GM12878 (cell line): ENCODE data around the gene PTP4A1. TPM values are rescaled to one million over a fixed set of nuclear protein-coding genes. Genes with fewer than 3 reads are reported as not detected.

Experiments
- ATAC-seq: fragments of 200-7000 bp; cut with Tn5 transposase; 3 replicates; pipeline ENCODE4 v1.9.1; 2020; ENCODE audit warnings: mild to moderate bottlenecking, moderate library complexity
- BruUV-seq: library from RNA; stranded (reverse); fragments of 400-500 nt; replicated peaks from 2 replicates; lab custom pipeline; 2021; lab: Mats Ljungman, UMichigan
- CTCF ChIA-PET: fragments of 300-600 bp; sonication (Branson Sonifier 250); formaldehyde crosslinking; extraction: SDS; loops from one replicate; lab custom pipeline; 2021; ENCODE audit warnings: inconsistent platforms; lab: Yijun Ruan, JAX
- POLR2A ChIA-PET: fragments of 350-600 bp; formaldehyde crosslinking; extraction: SDS; loops from one replicate; lab custom pipeline; 2021; ENCODE audit warnings: inconsistent platforms; lab: Charles Lee
- RAD21 ChIA-PET: fragments of 300-600 bp; sonication (Branson Sonifier 250); formaldehyde crosslinking; loops from one replicate; lab custom pipeline; 2023; ENCODE audit warnings: antibody characterized with exemption; ENCODE audit not compliant: unreplicated experiment; lab: Charles Lee
- SMC1A ChIA-PET: fragments of 300-600 bp; sonication (Branson Sonifier 250); formaldehyde crosslinking; loops from one replicate; lab custom pipeline; 2023; ENCODE audit not compliant: unreplicated experiment, uncharacterized antibody; lab: Charles Lee
- DNase-seq: peaks from one replicate; pipeline ENCODE4 v3.0.0-alpha.2; 2011; ENCODE audit warnings: low read depth, low spot score
- FAIRE-seq: peaks from 3 replicates; lab custom pipeline; 2011; peaks lifted over from hg19 to GRCh38; lab: Jason Lieb, UNC
- H2AFZ ChIP-seq: 2 replicates; pipeline ENCODE4 v1.6.0; 2011; ENCODE audit warnings: low read depth, low read length, control low read depth; ENCODE audit not compliant: control insufficient read depth
- H3K27ac ChIP-seq: 2 replicates; pipeline ENCODE4 v1.5.1; 2011; ENCODE audit warnings: control low read depth; ENCODE audit not compliant: control insufficient read depth, insufficient read depth
- H3K27me3 ChIP-seq, 2 experiments: replicated peaks in 1 of 2; 2 replicates each; pipeline versions ENCODE4 v1.6.0 to v1.6.1; 2011; ENCODE audit warnings: low read length in 1 of 2; ENCODE audit not compliant: control insufficient read depth in 2 of 2, insufficient read depth in 2 of 2
- H3K36me3 ChIP-seq, 2 experiments: 2 replicates each; pipeline ENCODE4 v1.5.1; 2011; ENCODE audit warnings: low read length in 1 of 2; ENCODE audit not compliant: control insufficient read depth in 2 of 2, insufficient read depth in 2 of 2
- H3K4me1 ChIP-seq: 2 replicates; pipeline ENCODE4 v1.6.1; 2011; ENCODE audit warnings: mild to moderate bottlenecking, low read length, moderate library complexity, mixed read lengths; ENCODE audit not compliant: control insufficient read depth, insufficient read depth
- H3K4me2 ChIP-seq: 2 replicates; pipeline ENCODE4 v1.6.0; 2011; ENCODE audit warnings: control low read depth; ENCODE audit not compliant: control insufficient read depth, insufficient read depth
- H3K4me3 ChIP-seq: fragments of 200-600 bp; sonication (generic); 2 replicates; pipeline ENCODE4 v1.5.1; 2016
- H3K79me2 ChIP-seq: 2 replicates; pipeline ENCODE4 v1.6.0; 2011; ENCODE audit warnings: low read length; ENCODE audit not compliant: control insufficient read depth, insufficient read depth
- H3K9ac ChIP-seq: 2 replicates; pipeline ENCODE4 v1.8.0; 2011; ENCODE audit warnings: low read length, control low read depth, mixed read lengths; ENCODE audit not compliant: control insufficient read depth, insufficient read depth
- H3K9me3 ChIP-seq: replicated peaks from 3 replicates; pipeline ENCODE4 v1.5.1; 2011; ENCODE audit warnings: mild to moderate bottlenecking, low read length; ENCODE audit not compliant: control insufficient read depth, insufficient read depth
- H4K20me1 ChIP-seq: 2 replicates; pipeline ENCODE4 v1.6.0; 2011; ENCODE audit not compliant: control insufficient read depth, insufficient read depth
- BCL11A ChIP-seq: IDR thresholded peaks from 2 replicates; pipeline ENCODE4 v1.6.1; 2011; ENCODE audit warnings: low read depth, low read length
- CBX3 ChIP-seq: fragments of 200-600 bp; sonication (generic); IDR thresholded peaks from 2 replicates; pipeline ENCODE4 v1.6.1; 2016; ENCODE audit warnings: low read depth, borderline replicate concordance
- CHD2 ChIP-seq: IDR thresholded peaks from 2 replicates; pipeline ENCODE4 v1.6.1; 2011; ENCODE audit warnings: low read depth, low read length, improper control_type of control experiment, borderline replicate concordance
- CREM ChIP-seq: IDR thresholded peaks from 2 replicates; pipeline ENCODE4 v1.6.1; 2014; ENCODE audit warnings: antibody characterized with exemption, low read depth
- DPF2 ChIP-seq: fragments of 450-650 bp; IDR thresholded peaks from 2 replicates; pipeline ENCODE4 v1.6.1; 2017; ENCODE audit warnings: mild to moderate bottlenecking
- EP300 ChIP-seq, 2 experiments: fragments of 150-350 bp in 1 of 2; IDR thresholded peaks; 2 replicates each; pipeline ENCODE4 v1.6.1; 2011 to 2012; ENCODE audit warnings: low read depth in 2 of 2, low read length in 2 of 2, borderline replicate concordance in 1 of 2, improper control_type of control experiment in 1 of 2, inconsistent platforms in 1 of 2; ENCODE audit not compliant: control insufficient read depth in 1 of 2
- IKZF1 ChIP-seq: fragments of 450-650 bp; conservative IDR thresholded peaks from 2 replicates; pipeline ENCODE4 v1.6.1; 2017; ENCODE audit warnings: antibody characterized with exemption, mild to moderate bottlenecking
- MYB ChIP-seq: fragments of 150-350 bp; IDR thresholded peaks from 2 replicates; pipeline ENCODE4 v1.6.1; 2014; ENCODE audit warnings: mild to moderate bottlenecking, low read depth, low read length, borderline replicate concordance
- NBN ChIP-seq: fragments of 450-650 bp; IDR thresholded peaks from 2 replicates; pipeline ENCODE4 v1.6.1; 2016
- NR2C2 ChIP-seq: IDR thresholded peaks from 2 replicates; pipeline ENCODE4 v1.6.1; 2011; ENCODE audit warnings: borderline replicate concordance, low read depth; ENCODE audit not compliant: control insufficient read depth, insufficient read length
- SMAD5 ChIP-seq: IDR thresholded peaks from 2 replicates; pipeline ENCODE4 v1.6.1; 2016; ENCODE audit warnings: antibody characterized with exemption, low read depth
- SMC3 ChIP-seq: IDR thresholded peaks from 2 replicates; pipeline ENCODE4 v1.6.1; 2011; ENCODE audit warnings: low read length, improper control_type of control experiment, borderline replicate concordance
- STAT3 ChIP-seq: IDR thresholded peaks from 2 replicates; pipeline ENCODE4 v1.6.1; 2011; ENCODE audit warnings: low read depth, low read length, improper control_type of control experiment
- TAF1 ChIP-seq: IDR thresholded peaks from 2 replicates; pipeline ENCODE4 v1.6.1; 2011; ENCODE audit warnings: mild to moderate bottlenecking, low read depth, low read length, borderline replicate concordance
- WRNIP1 ChIP-seq: IDR thresholded peaks from 2 replicates; pipeline ENCODE4 v1.6.1; 2011; ENCODE audit warnings: low read depth, low read length, improper control_type of control experiment, borderline replicate concordance
- ZNF24 ChIP-seq: fragments of 450-650 bp; IDR thresholded peaks from 2 replicates; pipeline ENCODE4 v1.6.1; 2017; ENCODE audit warnings: antibody characterized with exemption, mild to moderate bottlenecking
- WGBS: methylation state at CpG from one replicate; pipeline ENCODE4 v1.1.6; 2016; ENCODE audit warnings: low lambda C conversion rate; ENCODE audit not compliant: insufficient replicate concordance, insufficient coverage; ENCODE audit errors: missing lambda C conversion rate; 5-methylcytosine and 5-hydroxymethylcytosine counted together
- in situ Hi-C: fragments of 300-500 bp; cut with MboI; formaldehyde crosslinking; loops from 9 replicates; pipeline ENCODE4 v1.14.3; 2018; ENCODE audit warnings: mixed read lengths
- intact Hi-C: fragments of 100-400 bp; cut with micrococcal nuclease; formaldehyde crosslinking; loops from one replicate; pipeline ENCODE4 v1.14.2; 2022; ENCODE audit not compliant: unreplicated experiment
- polyA plus RNA-seq, 11 experiments: library from polyadenylated mRNA; depleted of rRNA in 4 of 11; unstranded in 6 of 11; stranded (reverse) in 5 of 11; fragments of >200 nt; fragmentation: Nextera tagmentation in 4 of 11; fragmentation: Illumina TruSeq in 1 of 11; extraction: Ambion mirVana in 4 of 11; extraction: Trizol in 1 of 11; gene quantifications; 1 replicate in 1 of 11; 2 replicates in 10 of 11; pipeline versions ENCODE4 v1.2.1 to v1.2.3, GENCODE V29; 2011 to 2016; ENCODE audit warnings: inconsistent platforms in 2 of 11, missing spikeins in 2 of 11, low read depth in 1 of 11
- total RNA-seq, 4 experiments: library from RNA; depleted of rRNA in 3 of 4; stranded (reverse); fragments of >200 nt in 3 of 4; fragmentation: Illumina TruSeq in 1 of 4; extraction: Trizol in 1 of 4; gene quantifications; 2 replicates each; pipeline versions ENCODE4 v1.2.1 to v1.2.3, GENCODE V29; 2013 to 2021
- TF ChIP-seq, protein P1 (sequence below): fragments of 450-650 bp; IDR thresholded peaks from 2 replicates; pipeline ENCODE4 v1.6.1; 2017; ENCODE audit warnings: low read depth, mild to moderate bottlenecking, moderate library complexity
- TF ChIP-seq, protein P2 (sequence below): fragments of 450-650 bp; IDR thresholded peaks from 2 replicates; pipeline ENCODE4 v1.6.1; 2017; ENCODE audit warnings: mild to moderate bottlenecking, low read depth, inconsistent platforms; ENCODE audit not compliant: poor library complexity, severe bottlenecking
- TF ChIP-seq, protein P3 (sequence below): fragments of 450-650 bp; IDR thresholded peaks from 2 replicates; pipeline ENCODE4 v1.6.1; 2016; ENCODE audit warnings: mild to moderate bottlenecking

Gene PTP4A1
- total and polyA plus RNA-seq, 10 of the 15 experiments (the other 5 are each of a cell fraction or from before 2014, with no cell fraction given) = 8.5 to 190 (median 46.4) TPM; not detected in 2

DNA sequence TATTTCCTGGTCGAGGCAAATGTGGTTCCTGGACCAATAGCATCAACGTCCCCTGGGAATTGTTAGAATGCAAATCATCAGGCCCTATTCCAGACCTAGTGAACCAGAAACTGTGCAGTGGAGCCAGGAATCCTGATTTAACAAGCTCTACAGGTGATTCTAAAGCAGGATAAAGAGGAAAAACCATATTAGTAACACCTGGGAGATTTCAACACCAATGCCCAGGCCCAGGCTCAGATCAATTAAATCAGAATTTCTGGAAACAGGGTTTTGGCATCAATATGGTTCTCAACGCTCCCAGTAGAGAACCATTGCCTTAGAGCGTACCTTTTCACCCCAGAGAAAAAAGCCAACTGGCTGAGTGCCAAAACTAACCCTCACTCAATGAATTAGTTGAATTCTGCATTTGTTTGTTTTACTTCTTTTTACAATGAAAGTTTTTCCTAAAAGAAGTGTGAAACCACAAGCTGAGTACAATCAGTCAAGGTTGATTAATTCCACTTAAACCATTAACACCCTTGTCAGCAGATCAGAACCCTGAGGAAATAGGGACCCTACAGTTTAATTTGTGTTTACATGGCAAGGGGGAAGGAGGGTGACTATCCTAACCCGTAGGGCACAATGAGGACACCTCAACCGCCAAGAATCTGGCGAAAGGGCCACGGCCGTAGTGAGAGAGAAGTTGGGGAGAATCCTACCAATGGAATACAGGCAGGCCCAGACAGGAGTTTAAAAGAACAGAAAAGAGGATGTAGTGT, 34.9 kb upstream of the PTP4A1 start:
- ChIA-PET SMC1A (interaction anchor here (1.2 to 3.6 kb wide), 10 partner anchors 10 to 185 kb away, joined by 5 to 20 read pairs (median 6); no protein-coding TSS in a partner anchor), CTCF (interaction anchor here (0.9 to 2.1 kb wide), 5 partner anchors 10 to 184 kb away, joined by 3 to 8 read pairs (median 4); no protein-coding TSS in a partner anchor), RAD21 (interaction anchor here (0.6 to 1.7 kb wide), 7 partner anchors 15 to 265 kb away, joined by 3 to 9 read pairs (median 3); no protein-coding TSS in a partner anchor), POLR2A (interaction anchor here (0.6 to 1.0 kb wide), 4 partner anchors 15 to 33 kb away, joined by 3 read pairs; no protein-coding TSS in a partner anchor)
- FAIRE-seq = peak; percentile 75
- Histone ChIP-seq H3K4me1 (peaks cover 9% of the 10 kb centered on the region), H2AFZ (no peak overlapping the region), H3K9me3 (no peaks in the 10 kb centered on the region), H4K20me1 (no peaks in the 10 kb centered on the region), H3K79me2 (no peaks in the 10 kb centered on the region), H3K36me3 (no peaks in the 10 kb centered on the region), H3K4me3 (no peak overlapping the region), H3K4me2 (0 out of 2 replicates have a peak overlapping the region, but pooled peaks have one; percentile 44), H3K9ac (no peak overlapping the region), H3K27ac (no peak overlapping the region), H3K27me3 (no peaks in the 10 kb centered on the region)
- 72% methylated on average over 9 of the region's 9 CpGs for WGBS
- intact Hi-C loops (no loop called here), in situ Hi-C loops (no loop called here)
- peak; percentile 36 for DNase-seq
- peak; percentile 93 for ATAC-seq
- no TSS peak for BruUV-seq
- TF ChIP-seq MYB = no peak
- TF ChIP-seq ZNF24 = 0 out of 2 replicates have a peak, but pooled peaks have one; percentile 24
- TF ChIP-seq TAF1 = no peak
- TF ChIP-seq CBX3 = no peak
- peak; percentile 39; the same call in 1 of the 2 replicates for TF ChIP-seq CHD2
- TF ChIP-seq STAT3 = no peak
- no peak for TF ChIP-seq WRNIP1
- no peak for TF ChIP-seq NR2C2
- TF ChIP-seq, protein P1, sequence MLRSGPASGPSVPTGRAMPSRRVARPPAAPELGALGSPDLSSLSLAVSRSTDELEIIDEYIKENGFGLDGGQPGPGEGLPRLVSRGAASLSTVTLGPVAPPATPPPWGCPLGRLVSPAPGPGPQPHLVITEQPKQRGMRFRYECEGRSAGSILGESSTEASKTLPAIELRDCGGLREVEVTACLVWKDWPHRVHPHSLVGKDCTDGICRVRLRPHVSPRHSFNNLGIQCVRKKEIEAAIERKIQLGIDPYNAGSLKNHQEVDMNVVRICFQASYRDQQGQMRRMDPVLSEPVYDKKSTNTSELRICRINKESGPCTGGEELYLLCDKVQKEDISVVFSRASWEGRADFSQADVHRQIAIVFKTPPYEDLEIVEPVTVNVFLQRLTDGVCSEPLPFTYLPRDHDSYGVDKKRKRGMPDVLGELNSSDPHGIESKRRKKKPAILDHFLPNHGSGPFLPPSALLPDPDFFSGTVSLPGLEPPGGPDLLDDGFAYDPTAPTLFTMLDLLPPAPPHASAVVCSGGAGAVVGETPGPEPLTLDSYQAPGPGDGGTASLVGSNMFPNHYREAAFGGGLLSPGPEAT = peak; percentile 94
- peak; percentile 95 for TF ChIP-seq DPF2
- TF ChIP-seq, protein P2, sequence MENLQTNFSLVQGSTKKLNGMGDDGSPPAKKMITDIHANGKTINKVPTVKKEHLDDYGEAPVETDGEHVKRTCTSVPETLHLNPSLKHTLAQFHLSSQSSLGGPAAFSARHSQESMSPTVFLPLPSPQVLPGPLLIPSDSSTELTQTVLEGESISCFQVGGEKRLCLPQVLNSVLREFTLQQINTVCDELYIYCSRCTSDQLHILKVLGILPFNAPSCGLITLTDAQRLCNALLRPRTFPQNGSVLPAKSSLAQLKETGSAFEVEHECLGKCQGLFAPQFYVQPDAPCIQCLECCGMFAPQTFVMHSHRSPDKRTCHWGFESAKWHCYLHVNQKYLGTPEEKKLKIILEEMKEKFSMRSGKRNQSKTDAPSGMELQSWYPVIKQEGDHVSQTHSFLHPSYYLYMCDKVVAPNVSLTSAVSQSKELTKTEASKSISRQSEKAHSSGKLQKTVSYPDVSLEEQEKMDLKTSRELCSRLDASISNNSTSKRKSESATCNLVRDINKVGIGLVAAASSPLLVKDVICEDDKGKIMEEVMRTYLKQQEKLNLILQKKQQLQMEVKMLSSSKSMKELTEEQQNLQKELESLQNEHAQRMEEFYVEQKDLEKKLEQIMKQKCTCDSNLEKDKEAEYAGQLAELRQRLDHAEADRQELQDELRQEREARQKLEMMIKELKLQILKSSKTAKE = peak; percentile 90
- TF ChIP-seq EP300 (IDR thresholded peaks at IDR 0.05; ENCODE audit: borderline replicate concordance in 1 of 2, control insufficient read depth in 1 of 2, low read depth in 2 of 2, low read length in 2 of 2) = peak; percentile 38 to 78; a peak in 3 of 4 replicates
- peak; percentile 87 for TF ChIP-seq NBN
- peak; percentile 92 for TF ChIP-seq IKZF1
- no peak for TF ChIP-seq CREM
- TF ChIP-seq SMAD5 = no peak
- TF ChIP-seq, protein P3, sequence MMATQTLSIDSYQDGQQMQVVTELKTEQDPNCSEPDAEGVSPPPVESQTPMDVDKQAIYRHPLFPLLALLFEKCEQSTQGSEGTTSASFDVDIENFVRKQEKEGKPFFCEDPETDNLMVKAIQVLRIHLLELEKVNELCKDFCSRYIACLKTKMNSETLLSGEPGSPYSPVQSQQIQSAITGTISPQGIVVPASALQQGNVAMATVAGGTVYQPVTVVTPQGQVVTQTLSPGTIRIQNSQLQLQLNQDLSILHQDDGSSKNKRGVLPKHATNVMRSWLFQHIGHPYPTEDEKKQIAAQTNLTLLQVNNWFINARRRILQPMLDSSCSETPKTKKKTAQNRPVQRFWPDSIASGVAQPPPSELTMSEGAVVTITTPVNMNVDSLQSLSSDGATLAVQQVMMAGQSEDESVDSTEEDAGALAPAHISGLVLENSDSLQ = peak; percentile 38; the same call in 1 of the 2 replicates
- TF ChIP-seq SMC3 = no peak
- TF ChIP-seq BCL11A = 0 out of 2 replicates have a peak, but pooled peaks have one; percentile 23
